GM18870 (cell line): ENCODE measurements around the gene KCTD8.
"Not testable (repeated sequence)": the region's sequence is repeated elsewhere in the genome, so short reads cannot be mapped to it uniquely, and the experiment has no call there.

Source experiments
- ATAC-seq: cut with Tn5 transposase; IDR thresholded peaks from one replicate; pipeline ENCODE4 v1.9.1; 2021; ENCODE audit warnings: moderate library complexity; ENCODE audit not compliant: unreplicated experiment

Gene KCTD8

DNA sequence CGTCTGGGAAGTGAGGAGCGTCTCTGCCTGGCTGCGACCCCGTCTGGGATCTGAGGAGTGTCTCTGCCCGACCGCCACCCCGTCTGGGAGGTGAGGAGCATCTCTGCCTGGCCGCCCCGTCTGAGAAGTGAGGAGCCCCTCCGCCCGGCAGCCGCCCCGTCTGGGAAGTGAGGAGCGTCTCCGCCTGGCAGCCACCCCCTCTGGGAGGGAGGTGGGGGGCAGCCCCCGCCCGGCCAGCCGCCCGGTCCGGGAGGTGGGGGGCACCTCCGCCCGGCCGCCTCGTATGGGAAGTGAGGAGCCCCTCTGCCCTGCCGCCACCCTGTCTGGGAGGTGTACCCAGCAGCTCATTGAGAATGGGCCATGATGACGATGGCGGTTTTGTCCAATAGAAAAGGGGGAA, 280.8 kb downstream of the KCTD8 start:
- ATAC-seq: not testable (repeated sequence)

DNA sequence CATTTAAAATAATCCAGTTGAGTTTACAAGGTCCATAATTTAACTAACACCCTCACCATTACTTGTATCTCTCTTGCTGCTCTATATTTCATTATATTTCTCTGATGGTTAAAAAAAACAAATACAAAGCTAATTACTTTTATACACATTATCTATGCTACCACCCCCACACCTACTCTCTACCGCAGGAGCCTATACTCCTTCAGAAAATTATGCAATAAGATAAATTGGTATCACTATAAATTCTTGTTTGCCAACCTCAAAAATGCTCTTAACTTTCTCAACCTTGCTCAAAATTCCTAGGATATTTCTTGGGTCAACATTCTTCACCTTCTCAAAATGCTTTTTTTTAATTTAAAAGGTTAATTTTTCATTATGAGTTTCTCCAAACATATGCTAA, 282.7 kb downstream of the KCTD8 start:
- no peak for ATAC-seq

GRCh38 chr4:44162538-44163270, 285.9 kb downstream of the KCTD8 start:
- ATAC-seq: no peak

GRCh38 chr4:44161756-44162155, 286.9 kb downstream of the KCTD8 start:
- no peak for ATAC-seq

DNA sequence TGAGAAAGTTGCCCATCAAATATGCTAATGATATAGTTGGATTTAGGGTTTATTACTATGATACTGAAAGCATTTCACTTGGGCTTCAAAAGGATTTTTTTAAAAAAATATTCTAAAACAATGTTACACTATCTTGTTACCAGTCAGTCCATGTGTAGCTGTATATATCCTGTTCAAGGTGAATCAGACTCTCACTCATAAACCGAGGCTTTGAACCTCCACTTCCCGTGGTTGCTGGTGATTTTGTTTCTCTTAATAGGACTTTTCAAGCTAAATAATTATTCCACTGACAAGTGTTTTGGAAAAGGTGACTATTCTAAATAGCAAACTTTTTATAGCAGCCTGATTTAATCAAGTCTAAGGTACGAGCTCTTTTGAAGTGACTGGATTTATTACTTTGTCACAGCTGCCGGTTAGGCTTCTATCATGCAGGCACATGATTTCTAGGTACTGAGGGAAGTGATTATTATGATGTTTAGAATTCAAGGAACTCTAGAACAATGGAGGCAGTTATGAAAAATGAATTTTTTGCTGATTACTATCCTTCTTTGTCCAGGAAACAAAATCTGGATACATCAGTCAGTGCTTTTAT, 287.7 kb downstream of the KCTD8 start:
- ATAC-seq: no peak

GRCh38 chr4:44159991-44160390, 288.6 kb downstream of the KCTD8 start:
- ATAC-seq: no peak

DNA sequence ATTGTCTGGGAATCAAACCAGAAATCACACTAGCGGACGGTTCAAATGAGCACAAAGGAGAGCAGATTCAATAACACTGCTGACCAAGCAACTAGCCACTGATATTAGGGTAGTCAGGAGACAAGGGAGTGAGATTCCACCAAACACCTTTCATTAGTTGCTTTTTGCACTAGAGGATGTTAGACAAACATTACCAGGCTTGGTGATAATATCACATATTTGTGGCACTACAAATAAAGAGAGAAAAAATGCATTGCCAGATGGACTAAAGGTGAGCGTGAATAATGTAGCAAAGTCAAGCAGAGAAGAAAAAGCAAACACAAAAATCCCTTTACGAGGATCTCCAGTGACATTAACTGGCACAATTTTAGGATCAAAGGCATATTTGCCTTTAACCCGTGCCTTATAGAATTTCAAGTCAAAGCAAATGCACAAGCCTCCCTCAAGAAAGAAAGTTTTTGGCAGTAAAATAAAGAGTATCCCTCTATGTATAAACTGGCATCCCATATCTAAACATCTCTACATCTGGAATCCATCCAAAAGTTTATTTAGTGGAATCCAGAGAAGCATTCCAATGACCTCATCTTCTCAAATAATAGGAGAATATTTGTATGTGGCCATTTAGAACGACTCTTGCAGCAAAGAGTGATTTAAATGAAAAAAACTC, 290.9 kb downstream of the KCTD8 start:
- no peak for ATAC-seq

- no peak for ATAC-seq
Observed at GRCh38 chr4:44150091-44150576, 298.5 kb downstream of the KCTD8 start.

DNA sequence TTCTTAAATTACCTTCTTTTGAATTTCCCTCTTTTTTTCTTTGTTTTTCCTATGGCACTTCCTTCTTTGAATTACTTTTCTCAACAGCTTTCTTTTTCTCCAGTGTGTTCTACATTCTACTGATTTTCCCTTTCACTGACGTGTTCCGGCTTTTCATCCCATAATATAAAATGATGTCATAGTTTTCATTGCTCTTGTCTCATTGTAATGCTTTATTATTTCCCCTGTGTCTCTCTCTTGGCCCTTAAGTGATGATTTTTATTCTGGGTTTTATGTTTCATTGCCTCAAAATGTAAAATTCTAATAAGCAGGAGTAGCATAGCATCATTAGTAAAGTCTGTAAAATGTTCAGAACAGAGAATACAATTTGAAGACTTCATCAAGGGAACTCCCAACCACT, 299.3 kb downstream of the KCTD8 start:
- no peak for ATAC-seq

GRCh38 chr4:44147571-44148075, 301.0 kb downstream of the KCTD8 start:
- ATAC-seq: no peak

DNA sequence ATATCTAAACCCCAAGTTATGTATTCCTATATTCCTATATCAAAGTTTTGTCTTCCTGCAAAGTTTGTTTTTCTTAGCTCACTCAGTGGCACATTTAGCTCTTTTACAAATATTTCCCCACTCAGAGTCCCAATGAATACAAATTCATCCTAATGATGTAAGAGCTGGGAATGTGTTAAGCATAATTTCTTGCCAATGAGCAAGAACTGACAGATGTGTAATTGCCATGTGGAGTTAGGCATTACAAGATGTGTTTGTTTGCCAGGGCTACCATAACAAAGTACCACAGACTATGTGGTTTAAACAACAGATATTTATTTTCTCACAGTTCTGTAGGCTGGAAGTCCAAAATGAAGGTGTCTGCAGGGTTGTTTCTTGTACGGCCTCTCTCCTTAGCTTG, 302.1 kb downstream of the KCTD8 start:
- ATAC-seq: no peak

- ATAC-seq: no peak
Observed at GRCh38 chr4:44145868-44146267, 302.7 kb downstream of the KCTD8 start.

DNA sequence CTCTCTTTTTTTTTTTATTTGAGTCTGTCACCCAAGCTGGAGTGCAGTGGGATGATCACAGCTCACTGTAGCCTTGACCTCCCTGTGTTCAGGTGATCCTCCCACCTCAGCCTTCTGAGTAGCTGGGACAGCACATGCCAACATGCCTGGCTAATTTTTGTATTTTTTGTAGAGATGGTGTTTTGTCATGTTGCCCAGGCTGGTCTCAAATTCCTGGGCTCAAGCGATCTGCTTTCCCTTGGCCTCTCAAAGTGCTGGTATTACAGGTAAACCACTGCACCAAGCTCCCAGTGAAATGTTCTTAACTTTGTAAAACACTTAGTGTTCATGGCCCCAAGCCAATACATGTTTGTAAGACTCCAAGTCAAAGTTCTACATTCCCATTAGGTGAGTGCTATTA, 316.1 kb downstream of the KCTD8 start:
- no peak for ATAC-seq
